Loucy (cell line): ENCODE results near the gene CDH8.

Source experiments
- CTCF ChIP-seq: fragments of 200-600 bp; sonication (generic); conservative IDR thresholded peaks from 2 replicates; pipeline ENCODE4 v1.5.1; 2014; ENCODE audit warnings: mild to moderate bottlenecking, antibody characterized with exemption, low read length
- EZH2phosphoT487 ChIP-seq: fragments of 200-600 bp; IDR thresholded peaks from 2 replicates; pipeline ENCODE4 v1.6.1; 2018; ENCODE audit warnings: antibody characterized with exemption, mild to moderate bottlenecking, moderate library complexity, borderline replicate concordance

GRCh38 chr16:61998460-61998859 is 37.8 kb downstream of the CDH8 start:
- no peak for TF ChIP-seq CTCF
- no peak for TF ChIP-seq EZH2phosphoT487
